Esophagus squamous epithelium (tissue), 5 donors: ENCODE results near the gene NR2C2AP. TPM values are rescaled to one million over a fixed set of nuclear protein-coding genes. Genes with fewer than 3 reads are reported as not detected.
A peak's percentile ranks its signal among the peaks of the same experiment; 100 is the strongest.

Experiments
- DNase-seq: peaks from one replicate; lab custom pipeline; 2025; lab: John Stamatoyannopoulos, UW
- H3K27ac ChIP-seq, 4 donors: fragments of 200-600 bp; sonication (generic); one replicate each; pipeline ENCODE4 v1.5.1; 2016 to 2019; ENCODE audit warnings: mild to moderate bottlenecking in 1 of 4
- H3K27me3 ChIP-seq, 4 donors: fragments of 200-600 bp; sonication (generic); 1 replicate in 3 of 4; 2 replicates in 1 of 4; pipeline versions ENCODE4 v1.5.1 to v1.6.0; 2017 to 2021; ENCODE audit warnings: antibody characterized with exemption in 1 of 4
- H3K36me3 ChIP-seq, 3 donors: fragments of 200-600 bp; sonication (generic); one replicate each; pipeline ENCODE4 v1.5.1; 2016 to 2019
- H3K4me1 ChIP-seq, 3 donors: fragments of 200-600 bp; sonication (generic); one replicate each; pipeline ENCODE4 v1.5.1; 2017 to 2019
- H3K4me3 ChIP-seq, 4 donors: fragments of 200-600 bp; sonication (generic); 1 replicate in 3 of 4; 2 replicates in 1 of 4; pipeline ENCODE4 v1.5.1; 2016 to 2019; ENCODE audit warnings: mild to moderate bottlenecking in 2 of 4, moderate library complexity in 1 of 4
- H3K9me3 ChIP-seq, 3 donors: fragments of 200-600 bp; sonication (generic); one replicate each; pipeline ENCODE4 v1.5.1; 2016 to 2019
- POLR2A ChIP-seq, 4 donors: fragments of 450-650 bp; IDR thresholded peaks; one replicate each; pipeline ENCODE4 v1.6.1; 2017; ENCODE audit warnings: antibody characterized with exemption in 4 of 4, mild to moderate bottlenecking in 4 of 4, moderate library complexity in 3 of 4
- WGBS, 2 donors: methylation state at CpG; one replicate each; pipeline ENCODE4 v1.1.5; 2018; 5-methylcytosine and 5-hydroxymethylcytosine counted together
- intact Hi-C: fragments of 100-400 bp; cut with DNase I; formaldehyde crosslinking; loops from one replicate; pipeline ENCODE4 v1.15.0; 2022
- total RNA-seq, 4 donors: library from RNA; depleted of rRNA; stranded (reverse); fragments of >200 nt; gene quantifications; one replicate each; pipeline ENCODE4 v1.1.0, GENCODE V29; 2016
- TF ChIP-seq, protein P1 (sequence below), 6 experiments: fragments of 450-650 bp in 4 of 6; fragments of 200-600 bp in 2 of 6; sonication (generic) in 2 of 6; IDR thresholded peaks; one replicate each; pipeline ENCODE4 v1.5.1; 2016 to 2019; ENCODE audit warnings: antibody characterized with exemption in 6 of 6, mild to moderate bottlenecking in 4 of 6, moderate library complexity in 4 of 6
- donor health status: DM: yes; HTN: yes; CAD: no.

Gene NR2C2AP
- total RNA-seq, 4 donors from 2014 or later, result 8.8 to 22.9 (median 13.0) TPM

DNA sequence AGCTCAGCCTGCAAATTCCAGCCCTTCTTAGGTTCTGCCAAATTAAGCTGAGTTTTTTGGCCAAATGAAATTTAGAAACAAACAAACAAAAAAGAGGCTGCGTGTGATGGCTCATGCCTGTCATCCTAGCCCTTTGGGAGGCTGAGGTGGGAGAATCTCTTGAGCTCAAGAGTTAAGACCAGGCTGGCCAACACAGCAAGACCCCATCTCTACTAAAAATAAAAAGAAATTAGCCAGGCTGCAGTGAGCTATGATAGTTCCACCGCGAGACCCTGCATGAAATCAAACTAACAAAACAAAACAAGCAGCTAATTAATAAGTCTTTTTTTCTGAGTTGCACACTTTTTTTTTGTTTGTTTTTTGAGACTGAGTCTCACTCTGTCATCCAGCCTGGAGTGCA, 26.5 kb upstream of the NR2C2AP start:
- no peaks in the 10 kb centered on the region for H3K36me3 ChIP-seq
- TF ChIP-seq POLR2A (IDR thresholded peaks at IDR 0.05), result no peak
- TF ChIP-seq, protein P1, sequence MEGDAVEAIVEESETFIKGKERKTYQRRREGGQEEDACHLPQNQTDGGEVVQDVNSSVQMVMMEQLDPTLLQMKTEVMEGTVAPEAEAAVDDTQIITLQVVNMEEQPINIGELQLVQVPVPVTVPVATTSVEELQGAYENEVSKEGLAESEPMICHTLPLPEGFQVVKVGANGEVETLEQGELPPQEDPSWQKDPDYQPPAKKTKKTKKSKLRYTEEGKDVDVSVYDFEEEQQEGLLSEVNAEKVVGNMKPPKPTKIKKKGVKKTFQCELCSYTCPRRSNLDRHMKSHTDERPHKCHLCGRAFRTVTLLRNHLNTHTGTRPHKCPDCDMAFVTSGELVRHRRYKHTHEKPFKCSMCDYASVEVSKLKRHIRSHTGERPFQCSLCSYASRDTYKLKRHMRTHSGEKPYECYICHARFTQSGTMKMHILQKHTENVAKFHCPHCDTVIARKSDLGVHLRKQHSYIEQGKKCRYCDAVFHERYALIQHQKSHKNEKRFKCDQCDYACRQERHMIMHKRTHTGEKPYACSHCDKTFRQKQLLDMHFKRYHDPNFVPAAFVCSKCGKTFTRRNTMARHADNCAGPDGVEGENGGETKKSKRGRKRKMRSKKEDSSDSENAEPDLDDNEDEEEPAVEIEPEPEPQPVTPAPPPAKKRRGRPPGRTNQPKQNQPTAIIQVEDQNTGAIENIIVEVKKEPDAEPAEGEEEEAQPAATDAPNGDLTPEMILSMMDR (IDR thresholded peaks at IDR 0.05), result no peak
- H3K4me1 ChIP-seq, result peaks cover 5 to 9% (median 6%) of the 10 kb centered on the region in 3 donors
- DNase-seq, result no peak
- WGBS, 2 donors, result 70 to 83% methylated on average over 3 of the region's 3 CpGs
- peaks cover 0 to 40% (median 3%) of the 10 kb centered on the region in 4 donors for H3K27me3 ChIP-seq
- H3K9me3 ChIP-seq, result peaks cover 0 to 14% (median 13%) of the 10 kb centered on the region in 3 donors
- H3K4me3 ChIP-seq, result no peak overlapping the region
- intact Hi-C loops, result no loop called here
- no peak overlapping the region for H3K27ac ChIP-seq

DNA sequence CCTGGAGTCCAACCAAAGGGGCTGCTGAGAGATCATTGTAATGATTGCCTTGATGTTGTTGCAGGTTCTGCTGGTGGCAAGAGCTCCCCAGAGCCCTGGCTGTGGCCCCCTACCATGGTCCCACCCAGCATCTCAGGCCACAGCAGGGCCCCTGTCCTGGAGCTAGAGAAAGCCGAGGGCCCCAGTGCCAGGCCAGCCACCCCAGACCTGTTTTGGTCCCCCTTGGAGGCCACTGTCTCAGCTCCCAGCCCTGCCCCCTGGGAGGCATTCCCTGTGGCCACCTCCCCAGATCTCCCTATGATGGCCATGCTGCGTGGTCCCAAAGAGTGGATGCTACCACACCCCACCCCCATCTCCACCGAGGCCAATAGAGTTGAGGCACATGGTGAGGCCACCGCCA, 24.0 kb upstream of the NR2C2AP start:
- Histone ChIP-seq H3K4me3 (no peak overlapping the region), H3K27ac (no peak overlapping the region), H3K36me3 (no peaks in the 10 kb centered on the region), H3K27me3 (peaks cover 0 to 61% (median 4%) of the 10 kb centered on the region in 4 donors), H3K9me3 (no peaks in the 10 kb centered on the region), H3K4me1 (peaks cover 7 to 13% (median 9%) of the 10 kb centered on the region in 3 donors)
- DNase-seq, result no peak
- 80% methylated on average over 1 of the region's 4 CpGs; no CpG with 5 or more reads in 1 of the 2 donors for WGBS, 2 donors
- no peak for TF ChIP-seq POLR2A (IDR thresholded peaks at IDR 0.05)
- TF ChIP-seq, protein P1 (IDR thresholded peaks at IDR 0.05), result no peak
- intact Hi-C loops, result no loop called here

DNA sequence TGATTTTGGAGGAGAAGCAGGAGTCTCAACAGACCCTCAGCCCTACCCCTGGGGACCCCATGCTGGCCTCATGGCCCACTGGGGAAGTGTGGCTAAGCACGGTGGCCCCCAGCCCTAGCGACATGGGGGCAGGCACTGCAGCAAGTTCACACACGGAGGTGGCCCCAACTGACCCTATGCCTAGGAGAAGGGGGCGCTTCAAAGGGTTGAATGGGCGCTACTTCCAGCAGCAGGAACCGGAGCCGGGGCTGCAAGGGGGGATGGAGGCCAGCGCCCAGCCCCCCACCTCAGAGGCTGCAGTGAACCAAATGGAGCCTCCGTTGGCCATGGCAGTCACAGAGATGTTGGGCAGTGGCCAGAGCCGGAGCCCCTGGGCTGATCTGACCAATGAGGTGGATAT, 23.4 kb upstream of the NR2C2AP start:
- no peak for DNase-seq
- Histone ChIP-seq H3K4me1 (peaks cover 7 to 13% (median 9%) of the 10 kb centered on the region in 3 donors), H3K27ac (no peak overlapping the region), H3K9me3 (no peaks in the 10 kb centered on the region), H3K4me3 (no peak overlapping the region), H3K27me3 (peaks cover 0 to 67% (median 4%) of the 10 kb centered on the region in 4 donors), H3K36me3 (no peaks in the 10 kb centered on the region)
- intact Hi-C loops, result no loop called here
- 45 to 67% methylated on average over 3 to 4 of the region's 10 CpGs for whole genome bisulfite sequencing, 2 donors
- TF ChIP-seq POLR2A (IDR thresholded peaks at IDR 0.05), result no peak
- TF ChIP-seq, protein P1 (IDR thresholded peaks at IDR 0.05), result no peak

DNA sequence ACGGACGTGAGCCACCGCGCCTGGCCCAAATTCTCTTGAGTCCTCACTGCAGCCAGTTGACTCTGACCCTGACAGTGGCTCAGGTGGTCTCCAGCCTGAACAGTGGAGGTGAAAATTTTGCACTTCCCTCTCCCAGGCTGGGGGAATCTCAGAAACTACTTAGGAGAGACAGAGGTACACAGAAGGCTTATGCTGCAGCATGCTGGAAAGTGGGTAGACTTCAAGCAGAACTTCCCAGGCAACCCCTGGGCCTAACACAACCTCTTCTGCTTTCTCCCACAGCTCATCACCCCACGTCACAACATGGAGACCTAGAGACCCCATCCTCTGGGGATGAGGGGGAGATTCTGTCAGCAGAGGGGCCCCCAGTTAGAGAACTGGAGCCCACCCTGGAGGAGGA, 23.0 kb upstream of the NR2C2AP start:
- 60% methylated on average over 1 of the region's 5 CpGs; no CpG with 5 or more reads in 1 of the 2 donors for WGBS, 2 donors
- Histone ChIP-seq H3K27me3 (peaks cover 0 to 71% (median 4%) of the 10 kb centered on the region in 4 donors), H3K9me3 (no peaks in the 10 kb centered on the region), H3K27ac (no peak overlapping the region), H3K4me3 (no peak overlapping the region), H3K4me1 (peaks cover 7 to 13% (median 9%) of the 10 kb centered on the region in 3 donors), H3K36me3 (no peaks in the 10 kb centered on the region)
- TF ChIP-seq POLR2A (IDR thresholded peaks at IDR 0.05), result no peak
- TF ChIP-seq, protein P1 (IDR thresholded peaks at IDR 0.05), result no peak
- DNase-seq, result no peak
- intact Hi-C loops, result no loop called here

DNA sequence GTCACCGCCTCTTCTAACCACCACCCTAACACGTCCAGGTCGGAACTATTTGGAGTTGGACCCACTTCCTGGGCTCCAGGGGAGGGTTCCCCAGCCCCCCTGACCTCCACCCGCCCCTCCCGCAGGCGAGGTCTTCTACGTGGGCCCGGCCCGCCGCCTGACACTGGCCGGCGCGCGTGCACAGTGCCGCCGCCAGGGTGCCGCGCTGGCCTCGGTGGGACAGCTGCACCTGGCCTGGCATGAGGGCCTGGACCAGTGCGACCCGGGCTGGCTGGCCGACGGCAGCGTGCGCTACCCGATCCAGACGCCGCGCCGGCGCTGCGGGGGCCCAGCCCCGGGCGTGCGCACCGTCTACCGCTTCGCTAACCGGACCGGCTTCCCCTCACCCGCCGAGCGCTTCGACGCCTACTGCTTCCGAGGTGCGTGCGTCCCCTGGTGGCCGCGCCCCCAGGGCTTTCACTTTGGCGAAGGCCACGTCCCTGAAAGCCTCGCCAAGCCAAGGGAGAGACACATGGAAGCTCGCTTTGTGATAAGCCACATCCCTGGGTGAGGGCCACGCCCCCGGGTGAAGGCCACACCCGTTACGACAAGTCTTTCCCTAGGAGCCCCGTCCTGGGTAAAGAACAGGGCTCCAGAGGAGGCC, 21.8 kb upstream of the NR2C2AP start:
- no peaks in the 10 kb centered on the region for H3K36me3 ChIP-seq
- peaks cover 7 to 13% (median 9%) of the 10 kb centered on the region in 3 donors for H3K4me1 ChIP-seq
- peak overlapping the region; percentile 17 to 69 (median 36) for H3K4me3 ChIP-seq
- DNase-seq, result no peak
- TF ChIP-seq POLR2A (IDR thresholded peaks at IDR 0.05), result no peak
- TF ChIP-seq, protein P1 (IDR thresholded peaks at IDR 0.05), result peak; percentile 58 to 70 (median 60)
- intact Hi-C loops, result no loop called here
- WGBS, 2 donors, result 1 to 11% methylated on average over 3 to 15 of the region's 59 CpGs
- H3K27ac ChIP-seq, result no peak overlapping the region
- peaks cover 0 to 72% (median 4%) of the 10 kb centered on the region in 4 donors for H3K27me3 ChIP-seq
- H3K9me3 ChIP-seq, result no peaks in the 10 kb centered on the region
